GM12801 (cell line): Measurements from ENCODE around the gene MCHR2.

Experiments used
- CTCF ChIP-seq: IDR thresholded peaks from one replicate; pipeline ENCODE4 v1.5.1; 2011; ENCODE audit warnings: control low read depth; ENCODE audit not compliant: insufficient read length; ENCODE audit errors: extremely low read depth

MCHR2 gene

GRCh38 chr6:99946005-99946404 is 48.0 kb downstream of the MCHR2 start:
- TF ChIP-seq CTCF, result no peak

- no peak for TF ChIP-seq CTCF
Measured at GRCh38 chr6:99943846-99944245, 50.2 kb downstream of the MCHR2 start.

- TF ChIP-seq CTCF, result no peak
Measured at GRCh38 chr6:99940582-99940981, 53.4 kb downstream of the MCHR2 start.

- no peak for TF ChIP-seq CTCF
Measured at GRCh38 chr6:99933129-99933528, 60.9 kb downstream of the MCHR2 start.

- TF ChIP-seq CTCF, result no peak
Measured at GRCh38 chr6:99912657-99913056, 81.4 kb downstream of the MCHR2 start.

GRCh38 chr6:99905209-99906106 is 88.6 kb downstream of the MCHR2 start:
- no peak for TF ChIP-seq CTCF

- no peak for TF ChIP-seq CTCF
Measured at GRCh38 chr6:99901596-99902384, 92.2 kb downstream of the MCHR2 start.
